HG03571 (cell line): Measurements from ENCODE around the gene TTC3.

Source experiments
- ATAC-seq: cut with Tn5 transposase; IDR thresholded peaks from one replicate; pipeline ENCODE4 v1.9.1; 2021; ENCODE audit not compliant: unreplicated experiment

TTC3 gene

GRCh38 chr21:37061926-37062592 is 11.0 kb upstream of the TTC3 start:
- no peak for ATAC-seq

- no peak for ATAC-seq
Measured at GRCh38 chr21:37062593-37062935, 10.5 kb upstream of the TTC3 start.

GRCh38 chr21:37063433-37063832 is 9.6 kb upstream of the TTC3 start:
- ATAC-seq: no peak

GRCh38 chr21:37064841-37065240 is 8.2 kb upstream of the TTC3 start:
- no peak for ATAC-seq

- ATAC-seq: no peak
Measured at GRCh38 chr21:37065561-37066177, 7.4 kb upstream of the TTC3 start.

- ATAC-seq: no peak
Measured at GRCh38 chr21:37071561-37072273, 1.3 kb upstream of the TTC3 start.

- ATAC-seq: peak; percentile 27
Measured at GRCh38 chr21:37072274-37072987, 623 bp upstream of the TTC3 start.

- peak; percentile 34 for ATAC-seq
Measured at GRCh38 chr21:37073417-37074196, 553 bp downstream of the TTC3 start.

- ATAC-seq: no peak
Measured at GRCh38 chr21:37074197-37074510, 1.1 kb downstream of the TTC3 start.

GRCh38 chr21:37074546-37074945 is 1.5 kb downstream of the TTC3 start:
- no peak for ATAC-seq

- no peak for ATAC-seq
Measured at GRCh38 chr21:37075214-37075770, 2.2 kb downstream of the TTC3 start.

- no peak for ATAC-seq
Measured at GRCh38 chr21:37076087-37076850, 3.2 kb downstream of the TTC3 start.

GRCh38 chr21:37077403-37077802 is 4.3 kb downstream of the TTC3 start:
- ATAC-seq: no peak

GRCh38 chr21:37079211-37079824 is 6.3 kb downstream of the TTC3 start:
- no peak for ATAC-seq

GRCh38 chr21:37082375-37082774 is 9.3 kb downstream of the TTC3 start:
- ATAC-seq: no peak

GRCh38 chr21:37082856-37083528 is 9.9 kb downstream of the TTC3 start:
- ATAC-seq: no peak

- no peak for ATAC-seq
Measured at GRCh38 chr21:37085726-37086125, 12.7 kb downstream of the TTC3 start.

GRCh38 chr21:37087188-37087587 is 14.1 kb downstream of the TTC3 start:
- no peak for ATAC-seq

GRCh38 chr21:37088186-37088735 is 15.2 kb downstream of the TTC3 start:
- ATAC-seq: no peak
